Thyroid gland (tissue), 4 donors: ENCODE results near the gene PFDN6.

Experiments used
- CTCF ChIP-seq, 6 experiments: fragments of 200-600 bp in 3 of 6; fragments of 450-650 bp in 3 of 6; sonication (generic) in 3 of 6; IDR thresholded peaks; one replicate each; pipeline ENCODE4 v1.5.1; 2016 to 2019; ENCODE audit warnings: antibody characterized with exemption in 6 of 6, mild to moderate bottlenecking in 2 of 6, inconsistent platforms in 1 of 6, moderate library complexity in 1 of 6
- POLR2A ChIP-seq, 2 donors: fragments of 450-650 bp; IDR thresholded peaks; one replicate each; pipeline ENCODE4 v1.6.1; 2017; ENCODE audit warnings: antibody characterized with exemption in 2 of 2, mild to moderate bottlenecking in 2 of 2, moderate library complexity in 1 of 2

- TF ChIP-seq POLR2A (IDR thresholded peaks at IDR 0.05) = peak in 1 of 2 donors; percentile 59
- TF ChIP-seq CTCF (IDR thresholded peaks at IDR 0.05) = peak; percentile 17 to 50 (median 34)
These were observed 12.3 kb upstream of the PFDN6 start, which contains the start of gene B3GALT4 for GRCh38 chr6:33276864-33277662.
